ENCODE results near the gene MANSC1.
A peak's percentile ranks its signal among the peaks of the same experiment; 100 is the strongest.

MANSC1 gene

GRCh38 chr12:12349711-12350665 is at the start of gene MANSC1:
Gene MANSC1 (minus strand): TSS chr12:12350242. CDS start chr12:12343314, 6,928 bp downstream.
- DNase-seq = peak; percentile 21

- DNase-seq = no peak
These were observed 49.1 kb upstream of the MANSC1 start for GRCh38 chr12:12399161-12399560.

DNA sequence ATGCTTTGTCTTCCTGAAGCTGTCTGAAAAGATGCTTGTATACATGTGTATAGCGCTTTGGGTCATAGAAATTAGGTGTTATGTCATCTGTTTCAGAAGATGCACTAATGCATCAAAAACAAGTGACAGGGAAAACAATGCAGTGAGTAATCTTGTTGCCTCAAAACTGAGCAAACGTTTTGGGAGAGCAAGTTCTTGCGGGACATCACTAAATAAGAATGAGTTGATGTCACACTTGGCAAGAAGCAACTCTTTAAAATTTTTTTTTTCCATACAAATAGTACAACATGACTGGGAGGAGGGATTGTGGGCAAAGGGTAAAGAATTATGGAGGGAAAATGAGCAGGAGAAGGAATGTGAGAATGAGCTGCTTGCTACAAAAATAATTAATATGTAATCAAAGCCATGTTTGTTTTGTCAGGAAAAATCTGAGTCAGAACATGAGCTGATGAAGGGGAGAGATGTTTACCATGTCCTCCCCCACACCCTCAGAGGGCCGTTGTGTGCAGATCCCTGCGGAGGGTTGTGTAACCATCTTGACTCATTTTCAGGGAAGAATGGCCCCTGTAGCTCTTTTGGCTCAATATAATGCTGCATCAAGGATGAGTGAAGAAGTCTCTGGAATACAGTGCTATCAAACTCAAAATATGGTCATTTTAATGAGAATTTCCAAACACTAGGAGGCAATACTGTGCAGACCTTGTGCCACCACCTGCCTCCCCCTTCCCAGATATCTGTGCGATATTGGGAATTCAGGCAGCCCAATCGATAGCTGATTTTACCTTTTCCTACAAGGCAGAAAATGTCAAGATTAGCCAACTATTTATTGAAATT is 48.2 kb upstream of the MANSC1 start:
- DNase-seq = no peak

DNA sequence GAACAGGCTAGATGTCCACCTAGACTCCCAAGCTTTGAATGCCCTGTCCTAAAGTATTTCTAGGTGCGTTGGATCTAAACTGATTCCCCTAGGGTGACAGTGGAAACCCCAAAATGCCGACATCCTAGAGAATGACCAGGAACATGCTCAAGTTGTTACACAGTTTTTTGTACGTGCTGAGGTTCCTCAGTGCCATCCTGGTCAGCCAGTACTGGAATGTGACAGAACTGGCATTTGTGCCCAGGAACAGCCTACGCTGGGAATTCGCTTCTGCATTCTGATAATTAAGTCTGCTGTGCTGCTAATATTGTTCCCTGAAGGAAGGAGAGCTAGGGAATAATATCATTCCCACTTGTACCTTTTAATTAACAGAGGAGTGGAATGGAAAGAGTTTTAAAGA is 47.1 kb upstream of the MANSC1 start:
- no peak for DNase-seq

DNA sequence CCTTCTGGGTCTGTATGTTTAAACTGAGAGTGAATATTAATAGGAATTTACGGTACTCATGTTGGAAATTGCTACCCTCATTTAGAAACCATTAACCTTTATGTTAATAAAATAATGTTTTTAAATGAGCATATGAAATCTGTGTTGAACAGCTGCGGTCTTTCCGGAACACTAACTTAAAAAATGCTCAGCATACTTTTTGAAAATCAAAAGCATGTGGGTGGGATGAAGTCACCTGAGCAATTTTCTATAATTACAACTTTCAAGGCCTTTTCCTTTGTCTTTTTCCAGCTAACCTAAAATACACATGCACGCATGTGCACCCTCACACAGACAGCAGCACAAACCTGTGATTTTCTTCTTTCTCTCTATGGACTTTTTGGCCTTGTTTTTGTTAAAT is 46.7 kb upstream of the MANSC1 start:
- peak; percentile 77 for DNase-seq

DNA sequence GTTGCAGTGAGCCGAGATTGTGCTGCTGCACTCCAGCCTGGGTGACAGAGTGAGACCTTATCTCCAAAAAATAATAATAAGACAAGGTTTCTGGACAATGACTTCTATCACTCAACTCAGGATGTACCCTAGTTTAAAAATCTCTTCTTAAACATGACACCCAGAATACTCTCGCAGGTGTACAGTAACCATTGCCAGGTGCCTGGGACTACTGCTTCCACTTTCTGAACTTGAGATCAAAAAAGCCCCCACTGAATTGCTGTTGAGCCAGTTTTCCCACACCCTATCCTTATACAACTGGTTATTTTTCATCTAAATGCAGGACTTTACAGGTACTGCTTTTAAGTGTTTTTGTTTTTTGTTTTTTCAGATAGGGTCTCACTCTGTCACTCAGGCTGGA is 43.1 kb upstream of the MANSC1 start:
- DNase-seq = no peak

DNA sequence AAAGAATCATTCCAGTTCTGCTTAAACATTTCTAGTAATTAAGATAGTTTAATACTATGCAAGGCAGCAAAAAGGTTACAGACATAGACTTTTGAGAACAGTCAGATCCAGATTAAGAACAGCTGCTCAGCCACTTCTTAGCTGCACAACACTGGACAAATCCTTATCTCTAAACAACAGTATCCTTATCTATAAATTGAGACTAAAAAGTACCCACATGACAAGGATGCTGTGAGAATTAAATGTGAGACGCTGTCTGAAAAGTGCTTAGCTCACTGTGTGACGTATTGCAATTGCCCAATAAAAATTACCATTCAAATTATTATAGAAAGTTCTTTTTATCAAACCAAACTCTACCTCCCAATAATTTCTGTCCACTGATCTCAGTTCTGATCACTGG is 42.4 kb upstream of the MANSC1 start:
- DNase-seq = no peak

DNA sequence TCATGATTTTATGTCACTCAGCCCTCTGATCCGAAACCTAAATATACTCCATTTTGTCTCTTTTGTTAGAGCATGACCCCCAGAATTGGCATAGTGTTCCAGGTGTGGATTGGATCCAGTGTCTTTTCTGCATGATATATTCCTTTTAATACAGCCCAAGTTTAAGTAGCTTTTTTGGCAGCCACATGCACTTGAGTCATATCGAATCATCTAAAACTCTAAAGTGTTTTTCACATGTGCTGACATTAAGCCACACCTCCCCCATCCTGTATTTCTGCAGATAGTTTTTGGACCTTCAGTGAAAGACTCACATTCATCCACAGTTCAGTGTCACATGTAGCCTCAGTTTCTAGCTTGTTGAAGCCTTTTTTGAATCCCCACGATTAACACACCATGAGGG is 37.5 kb upstream of the MANSC1 start:
- no peak for DNase-seq

DNA sequence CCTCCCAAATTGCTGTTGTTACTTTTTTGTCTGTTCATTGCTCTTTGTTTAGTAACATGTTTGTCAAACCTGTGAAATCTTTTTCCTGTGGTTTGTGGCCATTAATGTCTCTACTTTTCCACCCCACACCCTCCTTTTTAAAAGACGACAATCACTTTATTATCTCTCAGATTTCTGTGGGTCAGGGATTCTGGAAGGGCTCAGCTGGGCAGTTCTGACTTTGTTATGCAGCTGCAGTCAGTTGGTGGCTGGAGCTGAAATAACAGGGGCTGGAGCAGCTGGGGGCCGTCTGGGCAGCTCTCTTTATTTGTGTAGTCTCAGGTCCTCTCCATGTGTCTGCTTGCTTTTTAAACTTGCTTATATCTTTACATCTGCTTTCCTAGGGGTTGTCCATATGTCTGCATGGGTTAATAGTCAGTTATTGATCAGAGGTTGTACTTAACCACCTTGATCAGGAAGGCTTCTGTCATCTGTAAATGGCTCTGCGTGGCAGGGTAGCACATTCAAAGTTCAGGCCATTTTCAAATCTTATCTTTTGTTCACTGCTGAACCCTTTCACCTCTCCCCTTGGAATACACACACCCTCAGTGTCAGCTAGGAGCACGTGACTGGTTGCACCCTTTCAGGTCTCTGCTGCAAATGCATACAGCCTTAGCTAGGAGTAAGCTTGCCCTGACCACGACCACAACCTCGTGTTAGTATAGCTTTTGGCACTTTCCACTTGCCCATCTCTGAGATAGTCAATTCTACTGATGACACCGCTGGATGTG is 34.7 kb upstream of the MANSC1 start:
- no peak for DNase-seq

GRCh38 chr12:12381982-12382381 is 31.9 kb upstream of the MANSC1 start:
- no peak for DNase-seq

DNA sequence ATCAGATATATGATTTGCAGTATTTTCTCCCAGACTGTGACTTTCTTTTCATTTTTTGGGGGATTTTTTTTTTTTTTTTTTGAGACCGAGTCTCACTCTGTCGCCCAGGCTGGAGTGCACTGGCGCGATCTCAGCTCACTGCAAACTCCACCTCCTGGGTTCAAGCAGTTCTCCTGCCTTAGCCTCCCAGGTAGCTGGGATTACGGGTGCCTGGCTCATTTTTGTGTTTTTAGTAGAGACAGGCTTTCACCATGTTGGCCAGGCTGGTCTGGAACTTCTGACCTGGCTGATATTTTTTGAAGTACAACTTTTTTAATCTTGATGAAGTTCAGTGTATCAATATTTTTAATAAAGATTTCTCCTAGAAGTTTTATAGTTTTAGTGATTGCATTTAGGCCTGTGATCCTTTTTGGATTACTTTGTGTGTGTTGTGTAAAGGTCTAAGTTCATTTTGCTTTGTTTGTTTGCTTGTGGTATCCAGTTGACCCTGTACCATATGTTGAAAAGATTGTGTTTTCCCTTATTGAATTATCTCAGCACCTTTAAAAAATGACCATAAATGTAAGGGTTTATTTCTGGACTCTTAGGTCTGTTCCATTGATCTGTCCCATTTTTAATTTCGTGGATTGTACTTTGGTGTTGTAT is 31.0 kb upstream of the MANSC1 start:
- no peak for DNase-seq

GRCh38 chr12:12379831-12380730 is 30.0 kb upstream of the MANSC1 start:
- DNase-seq = no peak

DNA sequence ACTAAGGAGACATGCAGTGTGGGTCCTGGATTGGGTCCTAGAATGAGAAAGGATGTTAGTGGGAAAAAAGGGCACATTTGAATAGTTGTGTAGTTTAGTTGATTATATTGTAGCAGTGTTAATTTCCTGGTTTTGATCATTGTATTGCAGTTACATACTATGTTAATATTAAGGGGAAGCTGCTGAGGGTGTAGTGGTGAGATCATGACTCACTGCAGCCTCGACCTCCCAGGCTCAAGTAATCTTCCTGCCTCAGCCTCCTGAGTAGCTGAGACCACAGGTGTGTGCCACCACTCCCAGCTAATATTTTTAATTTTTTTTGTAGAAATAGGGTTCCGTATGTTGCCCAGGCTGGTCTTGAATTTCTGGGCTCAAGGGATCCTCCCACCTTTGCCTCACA is 28.6 kb upstream of the MANSC1 start:
- no peak for DNase-seq

GRCh38 chr12:12376646-12377448 is 26.8 kb upstream of the MANSC1 start:
- DNase-seq = peak; percentile 72

DNA sequence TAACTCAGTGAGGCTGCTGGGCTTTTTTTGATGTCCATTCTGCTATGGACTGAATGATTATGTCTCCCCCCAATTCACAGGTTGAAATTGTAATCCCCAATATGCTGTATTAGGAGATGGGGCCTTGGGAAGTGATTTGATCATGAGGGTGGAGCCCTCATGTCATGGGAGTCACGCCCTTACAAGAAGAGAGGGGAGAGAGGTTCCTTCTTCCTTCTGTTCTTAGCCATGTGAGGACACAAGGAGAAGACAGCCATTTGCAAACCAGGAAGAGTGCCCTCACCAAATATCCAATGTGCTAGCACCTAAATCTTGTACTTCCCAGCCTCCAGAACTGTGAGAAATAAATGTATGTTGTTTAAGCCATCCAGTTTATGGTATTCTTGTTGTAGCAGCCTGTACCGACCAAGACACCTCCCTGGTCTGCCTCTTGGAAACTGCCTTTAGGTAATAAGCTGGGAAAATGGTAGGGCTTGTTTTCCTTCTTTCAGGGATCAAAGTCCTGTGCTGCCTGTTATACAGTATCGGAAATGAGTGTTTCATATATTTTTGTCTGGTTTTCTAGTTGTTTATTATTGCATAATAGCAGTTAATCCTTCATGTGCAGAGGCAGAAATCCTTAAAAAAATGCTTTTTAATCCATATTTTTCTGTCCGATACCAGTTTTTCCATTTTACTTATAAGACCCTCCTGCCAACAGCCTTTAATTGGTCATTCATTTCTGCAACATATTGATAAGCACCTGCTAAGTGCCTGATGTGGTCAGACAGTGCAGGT is 23.1 kb upstream of the MANSC1 start:
- DNase-seq = no peak

DNA sequence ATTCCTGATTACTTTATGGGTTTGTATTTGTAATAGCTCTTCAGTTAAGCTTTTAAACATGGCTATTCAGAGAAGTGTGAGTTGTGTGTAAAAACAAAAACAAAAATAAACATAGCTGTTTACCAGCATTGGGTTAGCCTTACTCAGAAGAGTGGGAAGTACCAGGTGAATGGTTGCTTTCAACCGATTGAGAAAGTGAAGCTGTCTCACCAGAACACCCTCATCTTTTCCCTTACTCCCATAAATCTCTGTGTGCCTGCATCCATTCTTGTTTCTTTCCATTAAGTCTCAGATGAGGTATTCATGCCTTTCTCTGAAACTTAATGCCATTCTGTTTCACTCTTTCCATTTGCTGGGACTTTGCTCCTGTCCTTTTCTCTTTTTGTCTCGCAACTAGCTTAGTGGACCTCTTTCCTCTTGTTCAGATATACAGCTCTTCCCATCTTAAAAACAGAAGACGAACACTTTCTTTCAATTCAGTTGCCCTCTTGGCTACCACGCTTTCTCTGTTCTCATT is 17.5 kb upstream of the MANSC1 start:
- no peak for DNase-seq

DNA sequence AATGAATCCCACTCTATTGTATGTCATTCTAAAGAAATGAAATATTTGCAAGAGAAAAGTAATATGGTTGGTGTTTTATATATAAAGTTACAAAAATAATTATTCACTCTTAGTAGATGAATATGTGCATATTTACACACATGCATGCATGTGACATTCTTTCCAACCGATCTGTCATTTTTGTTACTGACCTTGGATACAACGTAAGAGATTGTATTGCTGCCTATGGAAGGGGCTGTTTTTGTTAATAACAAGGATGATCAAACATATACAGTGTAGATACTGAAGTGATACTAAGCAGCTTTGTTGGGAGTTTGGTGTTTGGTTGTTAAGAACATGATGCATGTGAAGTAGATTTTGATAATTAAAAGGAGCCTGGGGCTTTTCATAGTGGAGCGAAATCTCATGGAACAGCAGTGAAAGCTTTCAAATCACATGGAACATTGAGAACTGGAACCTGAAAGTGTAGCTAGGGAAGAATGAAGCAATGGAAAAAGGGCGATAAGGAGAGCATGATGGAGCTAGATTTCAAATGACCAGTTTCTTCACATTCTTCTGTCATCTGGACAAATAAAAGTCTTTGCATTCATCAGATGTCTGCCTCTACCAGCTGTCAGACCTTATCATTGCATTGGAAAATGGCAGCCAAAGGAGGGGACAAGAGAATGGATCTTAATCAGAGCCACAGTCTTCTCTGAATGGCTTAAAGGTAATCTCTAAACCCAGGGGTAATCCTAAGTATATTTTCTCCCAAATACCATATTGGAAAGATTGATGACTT is 16.8 kb upstream of the MANSC1 start:
- DNase-seq = no peak

DNA sequence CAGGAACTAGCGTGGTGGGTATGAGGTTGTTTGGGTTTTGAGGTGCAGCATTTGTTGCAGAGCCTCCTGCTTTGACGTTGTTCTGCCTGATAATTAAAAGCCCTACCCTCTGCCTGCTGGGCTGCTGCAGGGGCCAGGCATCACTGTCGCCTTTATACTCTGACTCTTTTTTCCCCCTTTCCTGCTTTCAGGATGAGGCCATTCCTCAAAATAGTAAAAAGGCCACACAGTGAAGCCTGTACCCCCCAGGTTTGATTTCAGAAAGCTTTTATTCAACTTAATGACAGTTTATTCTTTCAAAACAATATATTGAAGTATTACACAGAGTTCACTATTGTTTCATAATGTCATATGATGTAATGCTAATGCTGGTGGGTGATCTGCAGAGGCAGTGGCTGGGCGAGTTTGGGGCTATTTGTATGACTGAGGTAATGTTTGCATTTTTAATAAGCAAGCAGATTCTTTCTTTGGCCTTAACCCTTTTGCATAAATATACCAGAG is 15.9 kb upstream of the MANSC1 start:
- DNase-seq = no peak

DNA sequence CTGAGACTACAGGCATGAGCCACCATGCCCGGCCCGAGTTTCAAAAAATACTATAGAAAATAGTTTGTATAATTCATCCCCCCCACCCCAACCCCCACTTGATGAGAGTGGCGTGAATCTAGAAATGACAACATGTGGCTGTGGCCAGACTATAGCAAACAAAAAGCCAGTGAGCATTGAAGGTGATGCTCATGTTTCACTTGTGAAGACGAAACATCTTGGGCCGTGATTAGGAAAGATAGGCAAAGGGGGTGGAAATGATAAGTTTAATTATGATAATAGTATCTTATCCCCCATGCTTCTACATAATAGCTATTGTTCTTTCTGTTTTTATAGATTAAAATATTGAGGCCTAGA is 15.4 kb upstream of the MANSC1 start:
- DNase-seq = no peak

Measured in NCI-H2227 treated with DMSO at 0.1 percent for 48 hours (cell line).